AG09309 (cell line): ENCODE results near the gene KCTD6.

Experiments
- DNase-seq: peaks from one replicate; pipeline ENCODE4 v3.0.0-alpha.2; 2010; ENCODE audit warnings: low read depth
- H3K4me3 ChIP-seq: 2 replicates; pipeline ENCODE4 v1.5.1; 2011; ENCODE audit warnings: mild to moderate bottlenecking, low read depth, low read length, moderate library complexity; ENCODE audit not compliant: control insufficient read depth
- CTCF ChIP-seq: IDR thresholded peaks from 2 replicates; pipeline ENCODE4 v1.5.1; 2011; ENCODE audit warnings: mild to moderate bottlenecking, low read depth, low read length, inconsistent platforms; ENCODE audit not compliant: insufficient read depth, control insufficient read depth; ENCODE audit errors: missing control alignments

The KCTD6 gene

GRCh38 chr3:58484722-58485069 is 7.2 kb upstream of the KCTD6 start:
- DNase-seq, result no peak
- H3K4me3 ChIP-seq, result no peak overlapping the region
- no peak for TF ChIP-seq CTCF

- no peak for TF ChIP-seq CTCF
- no peak overlapping the region for H3K4me3 ChIP-seq
- no peak for DNase-seq
These were observed 6.0 kb upstream of the KCTD6 start for GRCh38 chr3:58485801-58486435.

- TF ChIP-seq CTCF, result no peak
- no peak overlapping the region for H3K4me3 ChIP-seq
- DNase-seq, result no peak
These were observed 4.6 kb upstream of the KCTD6 start for GRCh38 chr3:58487140-58487886.

DNA sequence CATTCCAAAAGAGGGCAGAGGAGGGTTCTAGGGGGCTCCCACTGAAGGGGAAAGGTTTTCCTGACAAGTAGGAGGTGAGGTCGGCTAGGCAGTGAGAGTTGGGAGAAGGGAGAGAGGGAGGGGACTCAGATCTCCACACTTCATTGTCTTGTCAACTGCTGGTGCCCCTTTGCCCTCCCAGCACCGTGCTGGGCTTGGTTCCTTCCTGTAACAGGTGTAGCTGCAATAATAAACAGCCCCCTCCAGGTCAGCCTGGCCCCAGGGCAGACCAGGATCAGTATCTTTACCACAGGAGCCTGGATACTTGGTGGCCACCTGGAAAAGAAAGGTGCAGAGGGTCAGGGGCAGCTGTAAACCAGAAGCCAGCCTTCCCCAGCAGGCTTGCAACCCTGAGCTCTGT is 2.9 kb upstream of the KCTD6 start:
- TF ChIP-seq CTCF, result no peak
- H3K4me3 ChIP-seq, result no peak overlapping the region
- DNase-seq, result no peak

DNA sequence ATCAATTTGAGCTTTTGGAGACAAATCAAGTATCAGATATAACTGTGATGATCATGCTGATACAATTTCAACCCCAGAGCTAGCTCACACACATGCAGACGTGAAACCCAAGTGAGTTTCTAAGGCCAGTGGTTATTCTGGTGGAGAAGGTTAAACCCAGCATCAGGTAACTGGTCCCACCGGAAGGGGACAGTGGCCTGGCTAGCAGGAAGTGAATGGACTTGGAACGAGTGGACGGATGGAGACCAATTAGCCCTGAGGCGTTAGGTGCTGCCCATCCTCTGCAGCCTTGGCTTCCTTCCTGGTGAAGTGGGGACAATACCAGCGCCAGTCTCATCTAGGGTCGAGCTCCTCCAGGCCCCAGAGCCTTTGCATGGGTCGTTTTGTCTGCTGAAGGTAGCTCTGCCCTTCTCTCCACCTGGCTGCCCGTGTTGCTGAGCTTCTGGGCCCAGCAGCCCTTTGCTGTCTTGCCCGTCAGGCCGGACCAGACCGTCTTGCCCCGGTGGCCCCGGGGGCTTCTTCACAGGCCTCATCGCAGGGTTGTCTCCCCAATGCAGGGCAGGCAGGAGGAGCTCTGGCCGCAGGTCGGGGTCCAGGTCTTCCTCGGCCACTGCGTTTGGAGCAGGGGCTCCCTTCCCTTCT is 915 bp upstream of the KCTD6 start:
- TF ChIP-seq CTCF, result no peak
- no peak overlapping the region for H3K4me3 ChIP-seq
- DNase-seq, result no peak

GRCh38 chr3:58492494-58492905 is 604 bp downstream of the KCTD6 start:
- peak overlapping the region; percentile 67 for H3K4me3 ChIP-seq
- no peak for DNase-seq
- no peak for TF ChIP-seq CTCF
